GM19239 (cell line): ENCODE data around the gene CDH13.
A peak's percentile ranks its signal among the peaks of the same experiment; 100 is the strongest.

ENCODE experiments used
- DNase-seq: peaks from one replicate; pipeline ENCODE4 v3.0.0; 2011; ENCODE audit warnings: low spot score; ENCODE audit not compliant: insufficient read length
- FAIRE-seq: peaks from 2 replicates; lab custom pipeline; 2011; peaks lifted over from hg19 to GRCh38; lab: Jason Lieb, UNC

CDH13 gene

GRCh38 chr16:82625066-82625968, 1.5 kb upstream of the CDH13 start:
- DNase-seq, result no peak
- FAIRE-seq, result no peak

GRCh38 chr16:82628088-82628423, 1.3 kb downstream of the CDH13 start:
- FAIRE-seq (no peak), DNase-seq (no peak)

GRCh38 chr16:82628711-82629110, 1.9 kb downstream of the CDH13 start:
- no peak for DNase-seq
- FAIRE-seq, result no peak

- DNase-seq (no peak), FAIRE-seq (no peak)
These were observed 2.8 kb downstream of the CDH13 start for GRCh38 chr16:82629441-82630027.

GRCh38 chr16:82630219-82630618, 3.5 kb downstream of the CDH13 start:
- DNase-seq (no peak), FAIRE-seq (no peak)

GRCh38 chr16:82630688-82631087, 3.9 kb downstream of the CDH13 start:
- no peak for DNase-seq
- FAIRE-seq, result no peak

GRCh38 chr16:82631701-82632685, 5.2 kb downstream of the CDH13 start:
- no peak for FAIRE-seq

GRCh38 chr16:82633964-82634600, 7.3 kb downstream of the CDH13 start:
- FAIRE-seq (no peak), DNase-seq (no peak)

More at GRCh38 chr16:82631701-82632685, 5.2 kb downstream of the CDH13 start:
- DNase-seq, result no peak

GRCh38 chr16:82634955-82635610, 8.3 kb downstream of the CDH13 start:
- DNase-seq, result no peak
- no peak for FAIRE-seq

GRCh38 chr16:82636485-82636884, 9.7 kb downstream of the CDH13 start:
- FAIRE-seq (no peak), DNase-seq (no peak)

GRCh38 chr16:82636958-82637357, 10.2 kb downstream of the CDH13 start:
- no peak for FAIRE-seq
- no peak for DNase-seq

- DNase-seq (no peak), FAIRE-seq (no peak)
These were observed 11.5 kb downstream of the CDH13 start for GRCh38 chr16:82638095-82638798.

- DNase-seq (no peak), FAIRE-seq (no peak)
These were observed 12.5 kb downstream of the CDH13 start for GRCh38 chr16:82639263-82639662.

GRCh38 chr16:82639666-82640336, 13.0 kb downstream of the CDH13 start:
- FAIRE-seq (no peak), DNase-seq (peak; percentile 34)

GRCh38 chr16:82641336-82641984, 14.7 kb downstream of the CDH13 start:
- FAIRE-seq, result no peak
- DNase-seq, result no peak

GRCh38 chr16:82643136-82643535, 16.4 kb downstream of the CDH13 start:
- DNase-seq (no peak), FAIRE-seq (no peak)

GRCh38 chr16:82643936-82644630, 17.3 kb downstream of the CDH13 start:
- DNase-seq (no peak), FAIRE-seq (no peak)
